OCI-LY7 (cell line): ENCODE results near the gene APOA1. TPM values are rescaled to one million over a fixed set of nuclear protein-coding genes. Genes with fewer than 3 reads are reported as not detected.

ENCODE experiments used
- BruUV-seq: library from RNA; stranded (reverse); fragments of 400-500 nt; replicated peaks from 2 replicates; lab custom pipeline; 2021; lab: Mats Ljungman, UMichigan
- CTCF ChIA-PET: fragments of 300-600 bp; sonication (Branson Sonifier 250); formaldehyde crosslinking; loops from one replicate; lab custom pipeline; 2022; ENCODE audit warnings: antibody characterized with exemption; ENCODE audit not compliant: unreplicated experiment; lab: Charles Lee
- POLR2A ChIA-PET: fragments of 300-600 bp; sonication (Branson Sonifier 250); formaldehyde crosslinking; loops from one replicate; lab custom pipeline; 2022; ENCODE audit warnings: antibody characterized with exemption; lab: Charles Lee
- DNase-seq: peaks from one replicate; pipeline ENCODE4 v3.0.0-alpha.2; 2015; ENCODE audit warnings: low spot score
- H2AFZ ChIP-seq: fragments of 200-600 bp; sonication (generic), shearing (Covaris generic); 2 replicates; pipeline ENCODE4 v1.6.1; 2014; ENCODE audit warnings: mild to moderate bottlenecking, antibody characterized with exemption, low read length, moderate library complexity
- H3K27ac ChIP-seq: fragments of 200-600 bp; sonication (generic); 2 replicates; pipeline ENCODE4 v1.5.1; 2014; ENCODE audit warnings: mixed run types, low read depth, mild to moderate bottlenecking, moderate library complexity, low read length, inconsistent platforms; ENCODE audit not compliant: poor library complexity, severe bottlenecking
- H3K36me3 ChIP-seq: fragments of 200-600 bp; sonication (generic); 2 replicates; pipeline ENCODE4 v1.6.1; 2014; ENCODE audit warnings: mild to moderate bottlenecking, antibody characterized with exemption, low read length, moderate library complexity, mixed read lengths; ENCODE audit not compliant: insufficient read depth
- H3K4me1 ChIP-seq: fragments of 200-600 bp; sonication (generic); 2 replicates; pipeline ENCODE4 v1.5.1; 2014; ENCODE audit warnings: mild to moderate bottlenecking, low read length; ENCODE audit not compliant: insufficient read depth, poor library complexity, severe bottlenecking
- H3K4me2 ChIP-seq: fragments of 200-600 bp; sonication (generic); 2 replicates; pipeline ENCODE4 v1.6.1; 2014; ENCODE audit warnings: mild to moderate bottlenecking, low read length
- H3K4me3 ChIP-seq: fragments of 200-600 bp; sonication (generic); 2 replicates; pipeline ENCODE4 v1.5.1; 2014; ENCODE audit warnings: mild to moderate bottlenecking, low read depth, low read length; ENCODE audit not compliant: poor library complexity, severe bottlenecking
- H3K79me2 ChIP-seq: fragments of 200-600 bp; sonication (generic); 2 replicates; pipeline ENCODE4 v1.6.1; 2016; ENCODE audit warnings: low read depth, mild to moderate bottlenecking, low read length, moderate library complexity, mixed read lengths; ENCODE audit not compliant: insufficient read depth
- H3K9me2 ChIP-seq: fragments of 200-600 bp; sonication (generic); 2 replicates; pipeline ENCODE4 v1.6.1; 2016; ENCODE audit warnings: mild to moderate bottlenecking, low read length, mixed read lengths; ENCODE audit not compliant: insufficient read depth
- H3K9me3 ChIP-seq: fragments of 200-600 bp; sonication (generic); 2 replicates; pipeline ENCODE4 v1.6.1; 2014; ENCODE audit warnings: mild to moderate bottlenecking, mixed run types, low read length, mixed read lengths
- H4K20me1 ChIP-seq: fragments of 200-600 bp; sonication (generic); 2 replicates; pipeline ENCODE4 v1.6.1; 2014; ENCODE audit warnings: mild to moderate bottlenecking, antibody characterized with exemption, low read length, moderate library complexity, mixed read lengths; ENCODE audit not compliant: insufficient read depth
- EZH2phosphoT487 ChIP-seq: fragments of 200-600 bp; sonication (generic); IDR thresholded peaks from 2 replicates; pipeline ENCODE4 v1.6.1; 2018; ENCODE audit warnings: low read depth, borderline replicate concordance, mild to moderate bottlenecking, mixed run types, antibody characterized with exemption, low read length, moderate library complexity, mixed read lengths
- intact Hi-C: fragments of 100-400 bp; cut with micrococcal nuclease; formaldehyde crosslinking; loops from one replicate; pipeline ENCODE4 v1.10.0; 2022; ENCODE audit not compliant: unreplicated experiment
- total RNA-seq, 2 experiments: library from RNA; depleted of rRNA in 1 of 2; stranded (reverse); fragments of >200 nt in 1 of 2; shearing (Covaris generic) in 1 of 2; gene quantifications; 2 replicates each; pipeline ENCODE4 v1.2.3, GENCODE V29; 2014 to 2022
- TF ChIP-seq, protein P1 (sequence below): fragments of 200-600 bp; sonication (generic); conservative IDR thresholded peaks from 2 replicates; pipeline ENCODE4 v1.5.1; 2014; ENCODE audit warnings: mild to moderate bottlenecking, antibody characterized with exemption, low read length, moderate library complexity, mixed read lengths

Gene APOA1
- total RNA-seq, 2 experiments from 2014 or later = 0.22 TPM; not detected in 1

DNA sequence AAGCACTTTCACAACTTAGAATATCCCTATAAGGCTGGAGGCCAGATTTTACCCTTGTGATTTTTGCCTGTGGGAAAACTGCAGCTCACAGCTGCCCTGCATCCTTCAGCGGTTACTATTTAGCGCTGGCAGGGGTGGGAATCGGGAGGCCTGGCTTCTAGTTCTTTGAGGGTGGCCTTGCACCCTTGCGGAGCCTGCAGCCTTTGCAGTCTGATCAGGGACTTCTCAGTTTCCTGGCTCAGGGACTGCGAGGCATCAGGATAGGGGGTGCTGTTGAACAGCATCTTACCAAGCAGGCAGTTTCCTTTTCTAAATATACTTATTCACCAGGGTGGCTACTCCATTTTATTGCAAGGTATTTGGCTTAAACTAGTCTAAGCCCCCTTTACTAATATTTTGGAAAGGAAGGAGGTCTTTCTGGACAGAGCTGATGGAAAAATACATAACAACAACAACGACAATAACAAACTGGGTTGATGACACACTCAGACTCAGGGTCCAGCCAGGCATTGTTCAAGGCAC lies 2.9 kb upstream of the APOA1 start:
- intact Hi-C loops = no loop called here

DNA sequence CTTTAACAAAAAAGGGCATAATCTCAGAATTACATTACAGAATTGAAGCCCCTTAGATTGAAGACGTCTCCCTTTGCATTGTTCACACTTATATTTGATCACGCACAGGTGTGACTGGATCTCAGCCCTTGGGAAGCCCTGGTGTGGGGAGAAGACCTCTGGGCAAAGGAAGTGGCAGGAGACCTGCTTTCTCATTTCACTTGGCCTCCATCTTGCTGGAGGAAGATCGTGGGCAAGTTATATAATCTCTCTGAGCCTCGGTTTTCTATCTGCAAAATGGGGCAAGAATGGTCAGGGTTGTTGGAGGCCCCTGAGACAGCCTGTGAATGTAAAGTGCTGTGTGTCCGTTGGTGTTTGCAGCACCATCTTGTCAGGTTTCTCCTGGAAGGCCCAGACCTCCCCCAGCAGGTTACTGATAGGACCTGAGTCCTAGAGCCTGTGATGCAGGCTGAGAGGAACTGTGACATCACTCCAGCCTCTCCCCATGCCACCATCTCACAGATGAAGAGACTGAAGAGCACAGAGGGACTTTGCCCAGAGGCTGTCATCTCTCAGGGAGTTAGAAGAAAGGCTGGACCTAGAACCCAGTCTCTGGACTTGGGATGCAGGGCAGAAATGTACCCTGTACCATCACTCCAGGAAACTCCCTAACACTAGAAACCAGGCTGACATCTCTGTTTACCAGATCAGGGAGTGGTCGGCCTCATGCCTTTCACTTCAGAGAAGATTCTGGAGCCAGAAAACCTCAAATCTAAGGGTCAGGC lies 1.1 kb upstream of the APOA1 start:
- no peak for TF ChIP-seq EZH2phosphoT487
- TF ChIP-seq, protein P1, sequence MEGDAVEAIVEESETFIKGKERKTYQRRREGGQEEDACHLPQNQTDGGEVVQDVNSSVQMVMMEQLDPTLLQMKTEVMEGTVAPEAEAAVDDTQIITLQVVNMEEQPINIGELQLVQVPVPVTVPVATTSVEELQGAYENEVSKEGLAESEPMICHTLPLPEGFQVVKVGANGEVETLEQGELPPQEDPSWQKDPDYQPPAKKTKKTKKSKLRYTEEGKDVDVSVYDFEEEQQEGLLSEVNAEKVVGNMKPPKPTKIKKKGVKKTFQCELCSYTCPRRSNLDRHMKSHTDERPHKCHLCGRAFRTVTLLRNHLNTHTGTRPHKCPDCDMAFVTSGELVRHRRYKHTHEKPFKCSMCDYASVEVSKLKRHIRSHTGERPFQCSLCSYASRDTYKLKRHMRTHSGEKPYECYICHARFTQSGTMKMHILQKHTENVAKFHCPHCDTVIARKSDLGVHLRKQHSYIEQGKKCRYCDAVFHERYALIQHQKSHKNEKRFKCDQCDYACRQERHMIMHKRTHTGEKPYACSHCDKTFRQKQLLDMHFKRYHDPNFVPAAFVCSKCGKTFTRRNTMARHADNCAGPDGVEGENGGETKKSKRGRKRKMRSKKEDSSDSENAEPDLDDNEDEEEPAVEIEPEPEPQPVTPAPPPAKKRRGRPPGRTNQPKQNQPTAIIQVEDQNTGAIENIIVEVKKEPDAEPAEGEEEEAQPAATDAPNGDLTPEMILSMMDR = no peak
- ChIA-PET CTCF (no interaction called here), POLR2A (interaction anchor here (0.6 to 1.6 kb wide), 2 partner anchors 45 to 267 kb away, joined by 3 to 4 read pairs; no protein-coding TSS in a partner anchor)
- no TSS peak for BruUV-seq
- intact Hi-C loops = loop anchor here (5.0 kb wide), 1 partner anchor 46 kb away; the partner anchor contains the start of gene APOA5
- DNase-seq = no peak
- H3K79me2 ChIP-seq = no peaks in the 10 kb centered on the region
- no peak overlapping the region for H3K27ac ChIP-seq
- no peak overlapping the region for H3K4me2 ChIP-seq
- H3K4me1 ChIP-seq = peaks cover 13% of the 10 kb centered on the region
- H3K9me3 ChIP-seq = no peaks in the 10 kb centered on the region
- H4K20me1 ChIP-seq = no peaks in the 10 kb centered on the region
- no peak overlapping the region for H2AFZ ChIP-seq
- H3K4me3 ChIP-seq = no peak overlapping the region
- H3K9me2 ChIP-seq = no peaks in the 10 kb centered on the region
- H3K36me3 ChIP-seq = peaks cover 7% of the 10 kb centered on the region; the same call in 1 of the 2 replicates

More for the DNA sequence above, 2.9 kb upstream of the APOA1 start:
- CTCF ChIA-PET = no interaction called here
- Histone ChIP-seq H3K4me3 (no peak overlapping the region), H4K20me1 (no peaks in the 10 kb centered on the region), H3K27ac (no peak overlapping the region), H3K4me2 (no peak overlapping the region), H3K4me1 (peaks cover 11% of the 10 kb centered on the region), H3K79me2 (no peaks in the 10 kb centered on the region), H3K9me2 (no peaks in the 10 kb centered on the region), H3K36me3 (peaks cover 21% of the 10 kb centered on the region), H3K9me3 (no peaks in the 10 kb centered on the region), H2AFZ (no peak overlapping the region)
- TF ChIP-seq EZH2phosphoT487 = no peak
- TF ChIP-seq, protein P1 = peak; percentile 61; the same call in 1 of the 2 replicates
- BruUV-seq = no TSS peak
- POLR2A ChIA-PET = interaction anchor here (0.6 to 1.6 kb wide), 2 partner anchors 47 to 70 kb away, joined by 3 to 4 read pairs; no protein-coding TSS in a partner anchor
- DNase-seq = peak; percentile 25
